ENCODE measurements around the gene TPRG1L. TPM values are rescaled to one million over a fixed set of nuclear protein-coding genes. Genes with fewer than 3 reads are reported as not detected.

TPRG1L gene
- total RNA-seq, 1 donor from 2014 or later: 10.6 TPM

DNA sequence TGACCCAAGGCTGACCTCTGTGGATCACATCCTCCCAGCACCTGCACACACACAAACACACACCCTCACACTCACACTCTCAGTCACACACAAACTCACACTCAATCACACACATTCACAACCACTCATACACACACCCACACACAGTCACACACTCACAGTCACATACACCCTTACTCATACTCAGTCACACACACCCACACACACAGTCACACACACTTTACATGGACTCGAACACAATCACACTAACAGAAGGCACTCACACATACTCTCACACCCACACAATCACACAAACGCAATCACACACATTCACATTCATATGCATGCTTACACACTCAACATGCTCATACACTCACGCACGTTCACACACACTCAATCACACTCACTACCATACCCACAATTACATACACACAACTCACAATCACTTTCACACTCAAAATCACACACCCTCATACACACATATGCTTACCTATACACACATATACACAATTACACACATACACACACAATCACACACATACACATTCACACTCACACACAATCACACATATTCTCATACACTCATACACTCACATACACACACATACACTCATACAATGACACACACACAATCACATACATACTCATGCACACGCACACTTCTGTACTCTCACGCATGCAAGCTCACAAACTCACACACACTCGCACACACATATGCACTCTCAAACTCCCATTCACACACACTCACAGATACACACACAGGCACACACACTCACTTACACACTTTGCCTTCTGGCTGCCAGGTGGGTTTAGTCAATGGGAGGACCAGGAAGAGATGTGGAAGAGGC is 19.6 kb upstream of the TPRG1L start:
- Mint-ChIP-seq H3K9me3 (no peaks in the 10 kb centered on the region), H3K4me1 (peaks cover 28% of the 10 kb centered on the region), H3K27me3 (ENCODE audit: insufficient read depth, low read depth) (peaks cover 2% of the 10 kb centered on the region), H3K36me3 (peaks cover 2% of the 10 kb centered on the region), H3K4me3 (no peak overlapping the region), H3K27ac (no peak overlapping the region)
- Histone ChIP-seq H3K4me2 (no peak overlapping the region), H3K36me3 (no peaks in the 10 kb centered on the region), H3K9ac (no peak overlapping the region), H3F3A (ENCODE audit: low read depth) (no peaks in the 10 kb centered on the region), H3K4me3 (no peak overlapping the region), H3K9me3 (ENCODE audit: low read depth) (no peaks in the 10 kb centered on the region), H3K27me3 (no peaks in the 10 kb centered on the region), H3K79me2 (ENCODE audit: low read depth) (peaks cover 21% of the 10 kb centered on the region), H3K27ac (no peak overlapping the region), H2AFZ (replicated peaks) (no peak overlapping the region), H4K20me1 (ENCODE audit: low read depth) (peaks cover 36% of the 10 kb centered on the region), H3K4me1 (peaks cover 30% of the 10 kb centered on the region)
- DNase-seq (ENCODE audit: low spot score): no peak
- TF ChIP-seq EZH2phosphoT487 (IDR thresholded peaks at IDR 0.05) (no peak), EZH2 (IDR thresholded peaks at IDR 0.05) (no peak)
- TF ChIP-seq, protein P1, sequence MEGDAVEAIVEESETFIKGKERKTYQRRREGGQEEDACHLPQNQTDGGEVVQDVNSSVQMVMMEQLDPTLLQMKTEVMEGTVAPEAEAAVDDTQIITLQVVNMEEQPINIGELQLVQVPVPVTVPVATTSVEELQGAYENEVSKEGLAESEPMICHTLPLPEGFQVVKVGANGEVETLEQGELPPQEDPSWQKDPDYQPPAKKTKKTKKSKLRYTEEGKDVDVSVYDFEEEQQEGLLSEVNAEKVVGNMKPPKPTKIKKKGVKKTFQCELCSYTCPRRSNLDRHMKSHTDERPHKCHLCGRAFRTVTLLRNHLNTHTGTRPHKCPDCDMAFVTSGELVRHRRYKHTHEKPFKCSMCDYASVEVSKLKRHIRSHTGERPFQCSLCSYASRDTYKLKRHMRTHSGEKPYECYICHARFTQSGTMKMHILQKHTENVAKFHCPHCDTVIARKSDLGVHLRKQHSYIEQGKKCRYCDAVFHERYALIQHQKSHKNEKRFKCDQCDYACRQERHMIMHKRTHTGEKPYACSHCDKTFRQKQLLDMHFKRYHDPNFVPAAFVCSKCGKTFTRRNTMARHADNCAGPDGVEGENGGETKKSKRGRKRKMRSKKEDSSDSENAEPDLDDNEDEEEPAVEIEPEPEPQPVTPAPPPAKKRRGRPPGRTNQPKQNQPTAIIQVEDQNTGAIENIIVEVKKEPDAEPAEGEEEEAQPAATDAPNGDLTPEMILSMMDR (IDR thresholded peaks at IDR 0.05): no peak

DNA sequence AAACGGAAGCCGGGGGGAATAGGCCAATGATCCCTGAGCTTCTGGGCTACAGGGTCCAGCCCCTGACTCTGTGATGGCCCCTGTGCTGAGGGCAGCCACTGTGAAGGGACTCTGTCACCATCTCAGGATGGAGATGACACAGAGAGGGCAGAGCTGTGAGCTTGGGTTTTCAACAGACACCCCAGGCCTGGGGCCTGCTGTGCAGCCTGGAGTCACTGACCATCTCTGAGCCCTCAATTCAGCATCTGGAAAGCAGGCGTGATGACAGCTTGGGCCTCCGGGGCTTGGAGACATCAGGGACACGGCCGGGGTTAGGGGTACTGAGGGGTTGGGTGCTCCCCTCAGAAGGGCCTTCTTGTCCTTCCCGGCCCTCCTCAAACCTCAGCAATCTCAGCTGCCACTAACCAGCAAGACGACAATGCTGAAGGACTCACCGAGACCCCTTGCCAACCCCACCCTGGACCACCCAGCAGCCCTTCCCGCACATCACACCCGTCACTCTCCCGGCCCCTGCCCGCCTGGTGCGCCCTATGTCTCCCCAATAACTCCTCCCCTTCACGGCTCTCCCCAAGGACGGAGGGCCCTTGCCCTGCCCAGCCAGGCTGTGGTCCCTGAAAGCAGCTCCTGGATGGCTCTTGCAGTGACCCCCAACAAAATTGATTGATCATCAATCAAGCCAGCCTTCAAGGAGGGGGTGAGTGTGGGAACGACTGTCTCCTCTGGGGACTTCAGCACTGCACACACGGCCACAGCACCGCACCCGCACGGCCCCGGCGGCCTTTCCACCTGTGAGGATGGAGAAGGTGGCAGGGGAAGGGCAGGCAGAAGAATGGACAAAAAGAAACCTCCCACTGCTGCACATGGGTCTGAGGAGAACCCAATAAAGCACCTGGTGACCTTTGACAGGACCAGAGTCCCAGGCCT is 17.8 kb upstream of the TPRG1L start:
- peaks cover 5% of the 10 kb centered on the region for H3K27me3 ChIP-seq
- peaks cover 4% of the 10 kb centered on the region for H3F3A ChIP-seq (ENCODE audit: low read depth)
- H3K4me1 ChIP-seq: peaks cover 42% of the 10 kb centered on the region
- H3K9ac ChIP-seq: no peak overlapping the region
- peaks cover 43% of the 10 kb centered on the region for H4K20me1 ChIP-seq (ENCODE audit: low read depth)
- no peaks in the 10 kb centered on the region for H3K9me3 ChIP-seq (ENCODE audit: low read depth)
- no peak overlapping the region for H2AFZ ChIP-seq (replicated peaks)
- Mint-ChIP-seq H3K4me3 (peak overlapping the region; percentile 30), H3K36me3 (no peaks in the 10 kb centered on the region), H3K27ac (no peak overlapping the region), H3K4me1 (peaks cover 36% of the 10 kb centered on the region), H3K9me3 (no peaks in the 10 kb centered on the region), H3K27me3 (ENCODE audit: insufficient read depth, low read depth) (peaks cover 2% of the 10 kb centered on the region)
- no peak overlapping the region for H3K27ac ChIP-seq
- no peak for TF ChIP-seq EZH2phosphoT487 (IDR thresholded peaks at IDR 0.05)
- TF ChIP-seq, protein P1 (IDR thresholded peaks at IDR 0.05): no peak
- TF ChIP-seq EZH2 (IDR thresholded peaks at IDR 0.05): no peak
- H3K79me2 ChIP-seq (ENCODE audit: low read depth): peaks cover 25% of the 10 kb centered on the region
- no peak for DNase-seq (ENCODE audit: low spot score)
- H3K4me2 ChIP-seq: no peak overlapping the region
- no peaks in the 10 kb centered on the region for H3K36me3 ChIP-seq
- no peak overlapping the region for H3K4me3 ChIP-seq

DNA sequence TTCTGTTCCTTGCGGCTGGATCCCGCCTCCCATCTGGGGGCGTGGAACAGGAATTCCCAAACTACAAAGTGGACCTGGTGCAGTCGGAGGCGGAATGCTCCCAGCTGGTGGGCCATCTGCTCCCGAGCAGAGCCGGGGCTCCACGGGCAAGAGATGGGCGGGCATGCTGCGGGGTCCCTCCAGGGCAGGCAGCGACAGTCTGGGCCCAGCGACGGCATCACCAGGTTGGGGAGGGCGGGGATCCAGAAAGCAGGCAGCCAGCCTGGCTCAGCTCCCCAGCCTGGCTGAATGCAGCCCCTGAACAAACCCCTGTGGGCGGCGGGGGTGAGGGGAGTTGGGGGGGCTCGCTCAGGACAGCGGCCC is 17.1 kb upstream of the TPRG1L start:
- peaks cover 2% of the 10 kb centered on the region for H3K27me3 Mint-ChIP-seq (ENCODE audit: insufficient read depth, low read depth)
- H3K9me3 Mint-ChIP-seq: no peaks in the 10 kb centered on the region
- Histone ChIP-seq H3K36me3 (no peaks in the 10 kb centered on the region), H3K9ac (no peak overlapping the region), H3K9me3 (ENCODE audit: low read depth) (no peaks in the 10 kb centered on the region), H3K4me1 (peaks cover 44% of the 10 kb centered on the region), H3K27ac (no peak overlapping the region), H2AFZ (replicated peaks) (no peak overlapping the region), H3K27me3 (peaks cover 11% of the 10 kb centered on the region), H3F3A (ENCODE audit: low read depth) (peaks cover 4% of the 10 kb centered on the region), H3K4me3 (no peak overlapping the region), H4K20me1 (ENCODE audit: low read depth) (peaks cover 46% of the 10 kb centered on the region), H3K79me2 (ENCODE audit: low read depth) (peaks cover 25% of the 10 kb centered on the region), H3K4me2 (no peak overlapping the region)
- no peak overlapping the region for H3K27ac Mint-ChIP-seq
- H3K4me3 Mint-ChIP-seq: peak overlapping the region; percentile 30
- TF ChIP-seq, protein P1 (IDR thresholded peaks at IDR 0.05): no peak
- TF ChIP-seq EZH2 (IDR thresholded peaks at IDR 0.05) (no peak), EZH2phosphoT487 (IDR thresholded peaks at IDR 0.05) (no peak)
- DNase-seq (ENCODE audit: low spot score): peak; percentile 58
- H3K4me1 Mint-ChIP-seq: peaks cover 40% of the 10 kb centered on the region
- no peaks in the 10 kb centered on the region for H3K36me3 Mint-ChIP-seq

All from neural progenitor cell (in vitro differentiated cells).